DOHH2 (cell line): ENCODE results near the gene BHLHE23.

ENCODE experiments used
- H3F3A ChIP-seq: fragments of 200-600 bp; sonication (generic), shearing (Covaris generic); 2 replicates; pipeline ENCODE4 v1.6.0; 2016; ENCODE audit warnings: antibody characterized with exemption, mild to moderate bottlenecking; ENCODE audit not compliant: control insufficient read depth, insufficient read depth
- H3K27ac ChIP-seq: fragments of 200-600 bp; sonication (generic); 2 replicates; pipeline ENCODE4 v1.5.1; 2014; ENCODE audit warnings: low read depth, mild to moderate bottlenecking, low read length, moderate library complexity
- H3K27me3 ChIP-seq: fragments of 200-600 bp; sonication (generic); 2 replicates; pipeline ENCODE4 v1.6.1; 2014; ENCODE audit warnings: mild to moderate bottlenecking, low read length, mixed read lengths; ENCODE audit not compliant: control insufficient read depth
- H3K36me3 ChIP-seq: fragments of 200-600 bp; sonication (generic); 2 replicates; pipeline ENCODE4 v1.6.1; 2014; ENCODE audit warnings: mild to moderate bottlenecking, low read length, moderate library complexity, mixed read lengths; ENCODE audit not compliant: control insufficient read depth
- H3K4me1 ChIP-seq: fragments of 200-600 bp; sonication (generic); 2 replicates; pipeline ENCODE4 v1.6.1; 2014; ENCODE audit warnings: mild to moderate bottlenecking, low read length, mixed read lengths; ENCODE audit not compliant: control insufficient read depth
- H3K4me2 ChIP-seq: fragments of 200-600 bp; sonication (generic); 2 replicates; pipeline ENCODE4 v1.6.0; 2014; ENCODE audit warnings: mild to moderate bottlenecking, low read length, moderate library complexity
- H3K4me3 ChIP-seq: fragments of 200-600 bp; sonication (generic); 2 replicates; pipeline ENCODE4 v1.5.1; 2014; ENCODE audit warnings: mild to moderate bottlenecking, low read length, mixed read lengths
- H3K79me2 ChIP-seq: fragments of 200-600 bp; sonication (generic); 2 replicates; pipeline ENCODE4 v1.6.1; 2014; ENCODE audit warnings: mild to moderate bottlenecking, low read length, mixed read lengths; ENCODE audit not compliant: control insufficient read depth
- H3K9me2 ChIP-seq: fragments of 200-600 bp; sonication (generic); replicated peaks from 2 replicates; pipeline ENCODE4 v1.6.1; 2014; ENCODE audit warnings: mild to moderate bottlenecking, low read length, mixed read lengths; ENCODE audit not compliant: control insufficient read depth
- H3K9me3 ChIP-seq: fragments of 200-600 bp; sonication (generic); 2 replicates; pipeline ENCODE4 v1.6.1; 2014; ENCODE audit warnings: antibody characterized with exemption, low read length, mixed read lengths; ENCODE audit not compliant: control insufficient read depth, insufficient read depth
- H4K20me1 ChIP-seq: fragments of 200-600 bp; sonication (generic); 2 replicates; pipeline ENCODE4 v1.6.0; 2014; ENCODE audit warnings: low read depth, mild to moderate bottlenecking, antibody characterized with exemption, low read length, moderate library complexity; ENCODE audit not compliant: control insufficient read depth, insufficient read depth
- CTCF ChIP-seq: fragments of 200-600 bp; sonication (generic); IDR thresholded peaks from one replicate; pipeline ENCODE4 v1.5.1; 2014; ENCODE audit warnings: antibody characterized with exemption, mild to moderate bottlenecking, low read depth, low read length; ENCODE audit not compliant: poor library complexity, severe bottlenecking
- EZH2phosphoT487 ChIP-seq: fragments of 200-600 bp; sonication (generic); IDR thresholded peaks from 2 replicates; pipeline ENCODE4 v1.6.1; 2017; ENCODE audit warnings: borderline replicate concordance, mild to moderate bottlenecking, antibody characterized with exemption, low read length, moderate library complexity, mixed read lengths

Gene BHLHE23

DNA sequence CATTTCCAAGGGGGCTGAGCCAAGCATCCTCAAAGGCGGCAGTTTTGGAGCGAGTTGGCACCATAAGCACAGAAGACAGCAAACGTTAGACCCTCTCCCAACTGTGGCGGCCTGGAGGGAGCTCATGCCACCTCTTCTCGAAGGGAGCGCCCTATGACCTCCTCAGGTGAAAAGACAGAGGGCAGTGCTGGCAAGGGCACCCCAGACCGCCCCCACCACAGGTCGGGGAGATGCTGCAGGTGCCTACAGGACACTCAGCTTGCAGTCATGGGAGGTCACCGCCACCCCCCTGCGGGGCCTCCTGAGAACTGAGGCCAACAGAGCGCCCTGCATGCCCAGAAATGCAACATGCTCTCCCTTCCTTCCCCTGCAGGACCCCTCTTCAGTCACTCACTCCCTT is 45.1 kb upstream of the BHLHE23 start:
- Histone ChIP-seq H3K4me1 (peaks cover 4% of the 10 kb centered on the region), H3K4me3 (no peak overlapping the region), H3K27me3 (no peaks in the 10 kb centered on the region), H3K9me3 (peaks cover 7% of the 10 kb centered on the region; the same call in 1 of the 2 replicates), H3K27ac (no peak overlapping the region), H3K79me2 (no peaks in the 10 kb centered on the region), H3K36me3 (no peaks in the 10 kb centered on the region), H3F3A (peaks cover under 1% of the 10 kb centered on the region; the same call in 1 of the 2 replicates), H3K9me2 (no peaks in the 10 kb centered on the region), H3K4me2 (no peak overlapping the region), H4K20me1 (no peaks in the 10 kb centered on the region)
- TF ChIP-seq EZH2phosphoT487 (no peak), CTCF (no peak)

DNA sequence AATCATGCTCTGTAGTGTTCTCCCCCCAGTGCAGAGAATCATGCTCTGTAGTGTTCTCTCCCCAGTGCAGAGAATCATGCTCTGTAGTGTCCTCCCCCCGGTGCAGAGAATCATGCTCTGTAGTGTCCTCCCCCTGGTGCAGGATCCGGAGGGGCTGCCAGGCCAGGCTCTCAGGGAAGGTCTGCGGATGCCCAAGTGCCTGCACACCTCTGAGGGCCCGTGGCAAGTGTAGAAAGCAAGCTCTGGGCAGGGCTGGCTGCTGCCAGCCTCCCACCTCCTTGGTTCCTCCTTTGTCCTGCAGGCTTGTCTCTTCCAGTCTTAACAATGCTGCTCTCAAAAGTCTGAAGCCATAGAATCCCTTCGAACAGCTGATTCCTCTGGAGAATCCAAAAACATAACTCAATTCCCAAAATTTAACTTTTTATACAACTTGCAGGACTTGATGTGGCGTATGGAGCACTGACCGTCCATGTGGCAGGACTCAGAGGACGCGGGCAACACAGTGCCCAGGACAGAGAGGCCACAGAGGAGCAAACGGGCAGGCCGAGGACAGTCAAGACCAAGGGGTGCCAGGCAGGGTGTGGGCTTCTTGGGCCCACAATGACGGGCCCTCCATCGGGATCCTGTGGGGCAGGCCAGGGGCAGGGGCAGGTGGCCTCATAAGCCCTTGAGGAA is 44.6 kb upstream of the BHLHE23 start:
- no peaks in the 10 kb centered on the region for H3F3A ChIP-seq
- peaks cover 7% of the 10 kb centered on the region; the same call in 1 of the 2 replicates for H3K9me3 ChIP-seq
- H4K20me1 ChIP-seq = no peaks in the 10 kb centered on the region
- no peak for TF ChIP-seq EZH2phosphoT487
- no peak overlapping the region for H3K4me3 ChIP-seq
- no peak overlapping the region for H3K4me2 ChIP-seq
- H3K9me2 ChIP-seq = no peaks in the 10 kb centered on the region
- H3K4me1 ChIP-seq = peaks cover 3% of the 10 kb centered on the region
- no peaks in the 10 kb centered on the region for H3K27me3 ChIP-seq
- no peaks in the 10 kb centered on the region for H3K79me2 ChIP-seq
- H3K36me3 ChIP-seq = no peaks in the 10 kb centered on the region
- H3K27ac ChIP-seq = no peak overlapping the region

DNA sequence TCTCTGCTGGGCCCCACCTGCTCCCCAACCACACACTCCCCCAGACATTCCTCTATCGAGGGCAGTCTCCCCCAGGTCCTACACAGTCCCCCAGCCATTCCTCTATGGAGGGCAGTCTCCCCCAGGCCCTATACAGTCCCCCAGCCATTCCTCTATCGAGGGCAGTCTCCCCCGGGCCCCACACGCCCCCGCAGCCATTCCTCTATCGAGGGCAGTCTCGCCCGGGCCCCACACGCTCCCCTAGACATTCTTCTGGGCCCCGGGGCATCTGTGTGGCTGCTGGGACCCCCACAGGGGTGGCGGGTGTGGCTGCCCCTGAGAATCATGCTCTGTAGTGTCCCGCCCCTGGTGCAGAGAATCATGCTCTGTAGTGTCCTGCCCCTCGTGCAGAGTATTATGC is 43.6 kb upstream of the BHLHE23 start:
- Histone ChIP-seq H3K9me3 (peaks cover 7% of the 10 kb centered on the region; the same call in 1 of the 2 replicates), H3K4me1 (no peaks in the 10 kb centered on the region), H3K27me3 (no peaks in the 10 kb centered on the region), H3K27ac (no peak overlapping the region), H3K4me2 (no peak overlapping the region), H3K9me2 (no peaks in the 10 kb centered on the region), H3K36me3 (no peaks in the 10 kb centered on the region), H3K79me2 (no peaks in the 10 kb centered on the region), H4K20me1 (no peaks in the 10 kb centered on the region), H3K4me3 (no peak overlapping the region), H3F3A (no peaks in the 10 kb centered on the region)
- no peak for TF ChIP-seq CTCF
- TF ChIP-seq EZH2phosphoT487 = no peak

DNA sequence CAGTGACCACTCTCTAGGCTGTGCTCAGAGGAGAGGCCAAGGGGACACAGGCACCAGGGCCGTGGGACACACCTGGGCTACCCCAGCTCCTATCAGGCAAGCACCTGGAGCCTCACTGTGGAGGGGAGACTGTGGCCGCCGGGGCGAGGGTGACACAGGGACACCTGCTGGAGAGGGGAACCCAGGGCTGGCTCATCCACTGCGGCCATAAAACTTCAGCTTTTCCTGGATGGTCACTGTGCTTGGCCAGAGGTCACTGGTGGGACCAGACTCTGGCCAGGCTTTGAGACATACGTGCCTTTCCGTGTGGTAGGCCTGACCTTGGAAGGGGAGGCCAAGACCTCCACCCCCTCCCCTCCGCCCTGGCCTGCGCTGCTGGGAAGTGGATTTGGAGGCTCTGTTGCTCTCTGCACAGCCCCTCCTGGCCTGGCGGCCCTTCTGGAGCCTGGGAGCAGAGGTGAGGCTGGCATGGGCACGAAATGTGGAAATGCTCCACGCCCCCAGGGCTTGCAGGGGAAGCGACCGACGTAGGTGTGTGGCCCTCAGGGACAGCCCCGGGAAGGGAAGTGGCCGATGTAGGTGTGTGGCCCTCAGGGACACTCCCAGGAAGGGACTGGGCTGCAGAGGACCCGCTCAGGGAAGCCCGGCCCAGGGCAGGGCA is 42.9 kb upstream of the BHLHE23 start:
- TF ChIP-seq EZH2phosphoT487 (no peak), CTCF (no peak)
- H3K27me3 ChIP-seq = no peaks in the 10 kb centered on the region
- H3K27ac ChIP-seq = no peak overlapping the region

More for the DNA sequence above, 42.9 kb upstream of the BHLHE23 start:
- Histone ChIP-seq H3K4me3 (no peak overlapping the region), H3K36me3 (no peaks in the 10 kb centered on the region), H4K20me1 (no peaks in the 10 kb centered on the region), H3K9me3 (peaks cover 7% of the 10 kb centered on the region; the same call in 1 of the 2 replicates), H3K9me2 (no peaks in the 10 kb centered on the region), H3F3A (no peaks in the 10 kb centered on the region), H3K4me1 (no peaks in the 10 kb centered on the region), H3K79me2 (no peaks in the 10 kb centered on the region), H3K4me2 (no peak overlapping the region)
